Measurements from ENCODE around the gene TARM1. TPM values are rescaled to one million over a fixed set of nuclear protein-coding genes. Genes with fewer than 3 reads are reported as not detected.

The TARM1 gene
- total RNA-seq, 5 donors from 2014 or later (not counting 1 experiment from before 2014, with no cell fraction given): not detected

GRCh38 chr19:54109651-54110050 is 28.5 kb upstream of the TARM1 start:
- Mint-ChIP-seq H3K4me3 (no peak overlapping the region), H3K27ac (no peak overlapping the region), H3K27me3 (no peaks in the 10 kb centered on the region), H3K4me1 (peaks cover 20 to 30% (median 27%) of the 10 kb centered on the region in 3 donors), H3K36me3 (peaks cover 19% of the 10 kb centered on the region), H3K9me3 (no peaks in the 10 kb centered on the region)
- no peak for ATAC-seq (replicated peaks in 1 of 4)
- Histone ChIP-seq H3K9me3 (no peaks in the 10 kb centered on the region), H3K4me3 (ENCODE audit: control insufficient read depth in 1 of 2, extremely low read depth in 1 of 2, low read length in 1 of 2) (no peak overlapping the region), H3K4me1 (ENCODE audit: control insufficient read depth in 1 of 2, extremely low read depth in 1 of 2, insufficient read depth in 2 of 2, low read length in 2 of 2) (peaks cover 0 to 18% of the 10 kb centered on the region in 2 experiments), H3K27me3 (replicated peaks in 1 of 2; ENCODE audit: control insufficient read depth in 2 of 2, extremely low read depth in 1 of 2, insufficient read depth in 2 of 2, low read length in 1 of 2) (no peaks in the 10 kb centered on the region), H3K36me3 (ENCODE audit: control insufficient read depth in 2 of 2, extremely low read depth in 1 of 2, insufficient read depth in 1 of 2, low read length in 1 of 2) (peaks cover 9 to 43% of the 10 kb centered on the region in 2 donors), H3K27ac (ENCODE audit: low read length) (no peak overlapping the region)
- ChIA-PET CTCF (no interaction called here), POLR2A (no interaction called here)
- WGBS (ENCODE audit: insufficient coverage): 33% methylated on average over 1 of the region's 6 CpGs
- DNase-seq: no peak

- peaks cover 17 to 29% (median 18%) of the 10 kb centered on the region in 3 donors for H3K4me1 Mint-ChIP-seq
- no peaks in the 10 kb centered on the region for H3K9me3 Mint-ChIP-seq
- Histone ChIP-seq H3K9me3 (no peaks in the 10 kb centered on the region), H3K4me3 (ENCODE audit: control insufficient read depth in 1 of 2, extremely low read depth in 1 of 2, low read length in 1 of 2) (no peak overlapping the region), H3K4me1 (ENCODE audit: control insufficient read depth in 1 of 2, extremely low read depth in 1 of 2, insufficient read depth in 2 of 2, low read length in 2 of 2) (peaks cover under 1 to 11% of the 10 kb centered on the region in 2 experiments), H3K27me3 (replicated peaks in 1 of 2; ENCODE audit: control insufficient read depth in 2 of 2, extremely low read depth in 1 of 2, insufficient read depth in 2 of 2, low read length in 1 of 2) (no peaks in the 10 kb centered on the region), H3K36me3 (ENCODE audit: control insufficient read depth in 2 of 2, extremely low read depth in 1 of 2, insufficient read depth in 1 of 2, low read length in 1 of 2) (peaks cover 9 to 43% of the 10 kb centered on the region in 2 donors), H3K27ac (ENCODE audit: low read length) (no peak overlapping the region)
- H3K27ac Mint-ChIP-seq: no peak overlapping the region
- ChIA-PET CTCF (no interaction called here), POLR2A (no interaction called here)
- DNase-seq: no peak
- 93% methylated on average over 3 of the region's 7 CpGs for WGBS (ENCODE audit: insufficient coverage)
- H3K4me3 Mint-ChIP-seq: no peak overlapping the region
- no peaks in the 10 kb centered on the region for H3K27me3 Mint-ChIP-seq
- H3K36me3 Mint-ChIP-seq: peaks cover 19% of the 10 kb centered on the region
- ATAC-seq (replicated peaks in 1 of 4): no peak
These were observed 27.3 kb upstream of the TARM1 start for GRCh38 chr19:54108496-54108895.

GRCh38 chr19:54107876-54108490 is 26.8 kb upstream of the TARM1 start:
- H3K36me3 Mint-ChIP-seq: peaks cover 19% of the 10 kb centered on the region
- H3K4me3 Mint-ChIP-seq: no peak overlapping the region
- CTCF ChIA-PET: no interaction called here
- Histone ChIP-seq H3K36me3 (ENCODE audit: control insufficient read depth in 2 of 2, extremely low read depth in 1 of 2, insufficient read depth in 1 of 2, low read length in 1 of 2) (peaks cover 9 to 43% of the 10 kb centered on the region in 2 donors), H3K9me3 (no peaks in the 10 kb centered on the region), H3K27ac (ENCODE audit: low read length) (no peak overlapping the region), H3K4me1 (ENCODE audit: control insufficient read depth in 1 of 2, extremely low read depth in 1 of 2, insufficient read depth in 2 of 2, low read length in 2 of 2) (peaks cover 4 to 15% of the 10 kb centered on the region in 2 experiments), H3K4me3 (ENCODE audit: control insufficient read depth in 1 of 2, extremely low read depth in 1 of 2, low read length in 1 of 2) (no peak overlapping the region), H3K27me3 (replicated peaks in 1 of 2; ENCODE audit: control insufficient read depth in 2 of 2, extremely low read depth in 1 of 2, insufficient read depth in 2 of 2, low read length in 1 of 2) (no peaks in the 10 kb centered on the region)
- ATAC-seq (replicated peaks in 1 of 4) (no peak), DNase-seq (no peak)
- H3K27me3 Mint-ChIP-seq: no peaks in the 10 kb centered on the region
- H3K27ac Mint-ChIP-seq: no peak overlapping the region
- H3K9me3 Mint-ChIP-seq: no peaks in the 10 kb centered on the region
- POLR2A ChIA-PET: no interaction called here
- peaks cover 19 to 30% (median 22%) of the 10 kb centered on the region in 3 donors for H3K4me1 Mint-ChIP-seq
- 95% methylated on average over 17 of the region's 21 CpGs for WGBS (ENCODE audit: insufficient coverage)

- Histone ChIP-seq H3K9me3 (no peaks in the 10 kb centered on the region), H3K4me1 (ENCODE audit: control insufficient read depth in 1 of 2, extremely low read depth in 1 of 2, insufficient read depth in 2 of 2, low read length in 2 of 2) (peaks cover 4 to 23% of the 10 kb centered on the region in 2 experiments), H3K27ac (ENCODE audit: low read length) (no peak overlapping the region), H3K36me3 (ENCODE audit: control insufficient read depth in 2 of 2, extremely low read depth in 1 of 2, insufficient read depth in 1 of 2, low read length in 1 of 2) (peaks cover 6 to 43% of the 10 kb centered on the region in 2 donors), H3K4me3 (ENCODE audit: control insufficient read depth in 1 of 2, extremely low read depth in 1 of 2, low read length in 1 of 2) (no peak overlapping the region), H3K27me3 (replicated peaks in 1 of 2; ENCODE audit: control insufficient read depth in 2 of 2, extremely low read depth in 1 of 2, insufficient read depth in 2 of 2, low read length in 1 of 2) (no peaks in the 10 kb centered on the region)
- ChIA-PET CTCF (no interaction called here), POLR2A (no interaction called here)
- no peak overlapping the region for H3K4me3 Mint-ChIP-seq
- no peaks in the 10 kb centered on the region for H3K27me3 Mint-ChIP-seq
- H3K27ac Mint-ChIP-seq: no peak overlapping the region
- ATAC-seq (replicated peaks in 1 of 4) (no peak), DNase-seq (no peak)
- no peaks in the 10 kb centered on the region for H3K9me3 Mint-ChIP-seq
- H3K4me1 Mint-ChIP-seq: peaks cover 26 to 37% (median 30%) of the 10 kb centered on the region in 3 donors
- H3K36me3 Mint-ChIP-seq: peaks cover 23% of the 10 kb centered on the region
- 89% methylated on average over 8 of the region's 15 CpGs for WGBS (ENCODE audit: insufficient coverage)
These were observed 25.6 kb upstream of the TARM1 start for GRCh38 chr19:54106716-54107115.

- peaks cover 6 to 40% of the 10 kb centered on the region in 2 donors for H3K36me3 ChIP-seq (ENCODE audit: control insufficient read depth in 2 of 2, extremely low read depth in 1 of 2, insufficient read depth in 1 of 2, low read length in 1 of 2)
- ChIA-PET POLR2A (interaction anchor here in 1 of 2 donors (0.7 kb wide), 1 partner anchor 88 kb away, joined by 11 read pairs; no protein-coding TSS in a partner anchor), CTCF (no interaction called here)
- peaks cover 4 to 23% of the 10 kb centered on the region in 2 experiments for H3K4me1 ChIP-seq (ENCODE audit: control insufficient read depth in 1 of 2, extremely low read depth in 1 of 2, insufficient read depth in 2 of 2, low read length in 2 of 2)
- ATAC-seq (replicated peaks in 1 of 4) (no peak), DNase-seq (no peak)
- no peaks in the 10 kb centered on the region for H3K9me3 ChIP-seq
- WGBS (ENCODE audit: insufficient coverage): 98% methylated on average over 7 of the region's 10 CpGs
- peaks cover 21% of the 10 kb centered on the region for H3K36me3 Mint-ChIP-seq
- H3K27ac Mint-ChIP-seq: no peak overlapping the region
- no peak overlapping the region for H3K27ac ChIP-seq (ENCODE audit: low read length)
- H3K4me3 ChIP-seq (ENCODE audit: control insufficient read depth in 1 of 2, extremely low read depth in 1 of 2, low read length in 1 of 2): no peak overlapping the region
- peaks cover 25 to 37% (median 35%) of the 10 kb centered on the region in 3 donors for H3K4me1 Mint-ChIP-seq
- H3K4me3 Mint-ChIP-seq: peak overlapping the region in 1 of 3 donors; percentile 18
- H3K27me3 ChIP-seq (replicated peaks in 1 of 2; ENCODE audit: control insufficient read depth in 2 of 2, extremely low read depth in 1 of 2, insufficient read depth in 2 of 2, low read length in 1 of 2): no peaks in the 10 kb centered on the region
- no peaks in the 10 kb centered on the region for H3K27me3 Mint-ChIP-seq
- H3K9me3 Mint-ChIP-seq: no peaks in the 10 kb centered on the region
These were observed 24.6 kb upstream of the TARM1 start for GRCh38 chr19:54105796-54106195.

GRCh38 chr19:54104998-54105715 is 24.0 kb upstream of the TARM1 start:
- Histone ChIP-seq H3K9me3 (no peaks in the 10 kb centered on the region), H3K4me3 (ENCODE audit: control insufficient read depth in 1 of 2, extremely low read depth in 1 of 2, low read length in 1 of 2) (no peak overlapping the region), H3K27me3 (replicated peaks in 1 of 2; ENCODE audit: control insufficient read depth in 2 of 2, extremely low read depth in 1 of 2, insufficient read depth in 2 of 2, low read length in 1 of 2) (no peaks in the 10 kb centered on the region), H3K36me3 (ENCODE audit: control insufficient read depth in 2 of 2, extremely low read depth in 1 of 2, insufficient read depth in 1 of 2, low read length in 1 of 2) (peaks cover 6 to 36% of the 10 kb centered on the region in 2 donors), H3K27ac (ENCODE audit: low read length) (no peak overlapping the region), H3K4me1 (ENCODE audit: control insufficient read depth in 1 of 2, extremely low read depth in 1 of 2, insufficient read depth in 2 of 2, low read length in 2 of 2) (peaks cover 4 to 23% of the 10 kb centered on the region in 2 experiments)
- DNase-seq (no peak), ATAC-seq (replicated peaks in 1 of 4) (no peak)
- peak overlapping the region in 2 of 3 donors; percentile 17 to 99 for H3K4me3 Mint-ChIP-seq
- no peaks in the 10 kb centered on the region for H3K27me3 Mint-ChIP-seq
- POLR2A ChIA-PET: interaction anchor here in 1 of 2 donors (0.7 kb wide), 1 partner anchor 89 kb away, joined by 11 read pairs; no protein-coding TSS in a partner anchor
- peaks cover 17% of the 10 kb centered on the region for H3K36me3 Mint-ChIP-seq
- H3K27ac Mint-ChIP-seq: no peak overlapping the region
- WGBS (ENCODE audit: insufficient coverage): 95% methylated on average over 7 of the region's 11 CpGs
- CTCF ChIA-PET: no interaction called here
- H3K9me3 Mint-ChIP-seq: no peaks in the 10 kb centered on the region
- H3K4me1 Mint-ChIP-seq: peaks cover 23 to 35% (median 34%) of the 10 kb centered on the region in 3 donors

All from T-cell (primary cell).